Tibial nerve (tissue), 3 donors: Measurements from ENCODE around the gene FOXK2.

Experiments used
- POLR2A ChIP-seq, 2 donors: fragments of 450-650 bp; IDR thresholded peaks; one replicate each; pipeline ENCODE4 v1.6.1; 2017; ENCODE audit warnings: antibody characterized with exemption in 2 of 2, mild to moderate bottlenecking in 2 of 2, moderate library complexity in 2 of 2
- TF ChIP-seq, protein P1 (sequence below), 5 experiments: fragments of 200-600 bp in 3 of 5; fragments of 450-650 bp in 2 of 5; sonication (generic) in 3 of 5; IDR thresholded peaks; one replicate each; pipeline ENCODE4 v1.5.1; 2016 to 2019; ENCODE audit warnings: antibody characterized with exemption in 5 of 5, mild to moderate bottlenecking in 3 of 5, moderate library complexity in 2 of 5

- TF ChIP-seq, protein P1, sequence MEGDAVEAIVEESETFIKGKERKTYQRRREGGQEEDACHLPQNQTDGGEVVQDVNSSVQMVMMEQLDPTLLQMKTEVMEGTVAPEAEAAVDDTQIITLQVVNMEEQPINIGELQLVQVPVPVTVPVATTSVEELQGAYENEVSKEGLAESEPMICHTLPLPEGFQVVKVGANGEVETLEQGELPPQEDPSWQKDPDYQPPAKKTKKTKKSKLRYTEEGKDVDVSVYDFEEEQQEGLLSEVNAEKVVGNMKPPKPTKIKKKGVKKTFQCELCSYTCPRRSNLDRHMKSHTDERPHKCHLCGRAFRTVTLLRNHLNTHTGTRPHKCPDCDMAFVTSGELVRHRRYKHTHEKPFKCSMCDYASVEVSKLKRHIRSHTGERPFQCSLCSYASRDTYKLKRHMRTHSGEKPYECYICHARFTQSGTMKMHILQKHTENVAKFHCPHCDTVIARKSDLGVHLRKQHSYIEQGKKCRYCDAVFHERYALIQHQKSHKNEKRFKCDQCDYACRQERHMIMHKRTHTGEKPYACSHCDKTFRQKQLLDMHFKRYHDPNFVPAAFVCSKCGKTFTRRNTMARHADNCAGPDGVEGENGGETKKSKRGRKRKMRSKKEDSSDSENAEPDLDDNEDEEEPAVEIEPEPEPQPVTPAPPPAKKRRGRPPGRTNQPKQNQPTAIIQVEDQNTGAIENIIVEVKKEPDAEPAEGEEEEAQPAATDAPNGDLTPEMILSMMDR (IDR thresholded peaks at IDR 0.05): no peak
- TF ChIP-seq POLR2A (IDR thresholded peaks at IDR 0.05): no peak
Observed at GRCh38 chr17:82645516-82645915, 126.0 kb downstream of the FOXK2 start.
